Nephron (organoid): ENCODE results near the gene JAK2.

Experiments used
- H3K27ac Mint-ChIP-seq, 3 experiments: 2 replicates each; pipeline ENCODE4 v1.8.0; 2020; ENCODE audit warnings: mixed read lengths in 3 of 3, mild to moderate bottlenecking in 2 of 3, moderate library complexity in 1 of 3
- H3K27me3 Mint-ChIP-seq: 2 replicates; pipeline ENCODE4 v1.8.0; 2021; ENCODE audit warnings: low read depth, mild to moderate bottlenecking, moderate library complexity, mixed read lengths
- H3K36me3 Mint-ChIP-seq: 2 replicates; pipeline ENCODE4 v1.8.0; 2020; ENCODE audit warnings: low read depth, mixed read lengths
- H3K4me1 Mint-ChIP-seq: 2 replicates; pipeline ENCODE4 v1.8.0; 2020; ENCODE audit warnings: mixed read lengths
- H3K4me3 Mint-ChIP-seq, 3 experiments: 2 replicates each; pipeline ENCODE4 v1.8.0; 2020; ENCODE audit warnings: mild to moderate bottlenecking in 3 of 3, mixed read lengths in 3 of 3, moderate library complexity in 2 of 3
- H3K9me3 Mint-ChIP-seq: 2 replicates; pipeline ENCODE4 v1.8.0; 2020; ENCODE audit warnings: mixed read lengths
- TF ChIP-seq, protein P1 (sequence below), 3 experiments: fragments of 200-600 bp; sonication (generic); IDR thresholded peaks; one replicate each; pipeline ENCODE4 v1.5.0; 2021; ENCODE audit warnings: antibody characterized with exemption in 3 of 3; ENCODE audit not compliant: unreplicated experiment in 3 of 3

The JAK2 gene

DNA sequence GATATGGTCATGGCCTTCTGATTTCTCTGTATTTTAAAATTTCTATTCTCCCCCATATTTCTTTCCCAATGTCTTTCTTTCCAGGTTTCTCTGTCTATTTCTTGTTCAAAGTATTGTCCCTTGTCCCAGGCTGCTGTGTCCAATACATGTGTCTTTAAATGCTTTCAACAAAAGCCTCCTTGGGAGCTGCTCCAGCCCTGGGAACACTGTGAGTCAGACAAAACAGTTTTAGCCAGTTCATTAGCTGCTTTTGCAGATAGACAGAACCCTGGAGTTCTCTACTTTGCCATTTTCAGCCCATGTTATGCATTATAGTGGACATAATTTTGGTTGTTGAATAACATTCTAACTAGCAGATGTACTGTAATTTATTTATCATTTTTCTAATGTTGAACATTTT, 20.5 kb upstream of the JAK2 start:
- no peaks in the 10 kb centered on the region for H3K4me1 Mint-ChIP-seq
- H3K9me3 Mint-ChIP-seq: peaks cover 2% of the 10 kb centered on the region
- no peak overlapping the region for H3K4me3 Mint-ChIP-seq
- no peaks in the 10 kb centered on the region for H3K36me3 Mint-ChIP-seq
- TF ChIP-seq, protein P1, sequence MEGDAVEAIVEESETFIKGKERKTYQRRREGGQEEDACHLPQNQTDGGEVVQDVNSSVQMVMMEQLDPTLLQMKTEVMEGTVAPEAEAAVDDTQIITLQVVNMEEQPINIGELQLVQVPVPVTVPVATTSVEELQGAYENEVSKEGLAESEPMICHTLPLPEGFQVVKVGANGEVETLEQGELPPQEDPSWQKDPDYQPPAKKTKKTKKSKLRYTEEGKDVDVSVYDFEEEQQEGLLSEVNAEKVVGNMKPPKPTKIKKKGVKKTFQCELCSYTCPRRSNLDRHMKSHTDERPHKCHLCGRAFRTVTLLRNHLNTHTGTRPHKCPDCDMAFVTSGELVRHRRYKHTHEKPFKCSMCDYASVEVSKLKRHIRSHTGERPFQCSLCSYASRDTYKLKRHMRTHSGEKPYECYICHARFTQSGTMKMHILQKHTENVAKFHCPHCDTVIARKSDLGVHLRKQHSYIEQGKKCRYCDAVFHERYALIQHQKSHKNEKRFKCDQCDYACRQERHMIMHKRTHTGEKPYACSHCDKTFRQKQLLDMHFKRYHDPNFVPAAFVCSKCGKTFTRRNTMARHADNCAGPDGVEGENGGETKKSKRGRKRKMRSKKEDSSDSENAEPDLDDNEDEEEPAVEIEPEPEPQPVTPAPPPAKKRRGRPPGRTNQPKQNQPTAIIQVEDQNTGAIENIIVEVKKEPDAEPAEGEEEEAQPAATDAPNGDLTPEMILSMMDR (IDR thresholded peaks at IDR 0.05; ENCODE audit: unreplicated experiment in 3 of 3): no peak
- no peak overlapping the region for H3K27ac Mint-ChIP-seq
- H3K27me3 Mint-ChIP-seq: no peaks in the 10 kb centered on the region

DNA sequence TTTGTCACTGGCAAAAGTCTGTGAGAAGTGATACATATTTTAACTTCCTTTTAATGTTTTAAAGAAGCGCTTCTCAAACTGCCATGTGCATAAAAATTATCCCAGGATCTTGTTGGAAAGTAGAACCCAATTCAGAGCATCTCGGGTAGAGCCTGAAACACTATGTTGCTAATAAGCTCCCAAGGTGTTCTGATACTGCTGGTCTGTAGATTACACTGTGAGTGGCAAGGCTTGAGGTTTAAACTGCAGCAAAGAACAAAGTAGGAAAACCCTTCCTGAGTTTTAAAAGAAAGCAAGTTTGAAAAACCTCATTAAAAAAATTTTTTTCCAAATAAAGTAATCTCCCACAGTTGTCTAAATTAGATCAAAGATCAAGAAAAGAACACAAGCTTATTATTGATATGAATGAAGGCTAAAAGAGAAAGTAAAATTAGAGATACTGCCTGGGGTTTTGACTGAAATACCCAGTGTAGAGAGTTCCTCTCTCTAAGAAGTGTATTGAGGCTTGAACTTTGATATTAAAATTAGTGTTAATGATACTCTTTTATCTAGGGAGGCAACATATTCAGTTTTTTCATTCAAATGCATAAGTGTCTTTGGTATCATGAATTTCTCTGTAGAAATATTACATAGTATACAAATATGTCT, 19.8 kb upstream of the JAK2 start:
- H3K36me3 Mint-ChIP-seq: no peaks in the 10 kb centered on the region
- no peaks in the 10 kb centered on the region for H3K27me3 Mint-ChIP-seq
- no peak overlapping the region for H3K27ac Mint-ChIP-seq
- H3K4me3 Mint-ChIP-seq: no peak overlapping the region
- peaks cover 2% of the 10 kb centered on the region for H3K9me3 Mint-ChIP-seq
- H3K4me1 Mint-ChIP-seq: no peaks in the 10 kb centered on the region
- TF ChIP-seq, protein P1 (IDR thresholded peaks at IDR 0.05; ENCODE audit: unreplicated experiment in 3 of 3): no peak

DNA sequence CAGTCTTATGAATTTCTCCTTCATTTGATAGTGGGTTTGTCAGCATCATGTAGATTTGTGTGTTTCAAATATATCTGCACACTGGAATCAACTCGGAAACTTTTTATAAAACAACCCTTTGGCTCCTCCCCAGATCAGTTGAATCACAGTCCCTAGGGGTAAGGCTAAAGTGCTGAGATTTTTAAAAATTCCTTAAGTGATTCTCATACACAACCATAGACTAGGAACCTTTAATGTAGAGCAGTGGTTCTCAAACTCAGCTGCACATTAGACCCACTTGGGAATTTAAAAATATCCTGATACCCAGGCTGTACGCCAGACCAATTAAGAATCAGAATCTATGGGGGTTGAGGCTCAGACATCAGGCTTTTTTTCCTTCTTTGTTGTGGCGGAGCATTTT, 17.5 kb upstream of the JAK2 start:
- H3K36me3 Mint-ChIP-seq: no peaks in the 10 kb centered on the region
- TF ChIP-seq, protein P1 (IDR thresholded peaks at IDR 0.05; ENCODE audit: unreplicated experiment in 3 of 3): no peak
- H3K27me3 Mint-ChIP-seq: no peaks in the 10 kb centered on the region
- H3K9me3 Mint-ChIP-seq: peaks cover 2% of the 10 kb centered on the region
- no peak overlapping the region for H3K4me3 Mint-ChIP-seq
- H3K4me1 Mint-ChIP-seq: no peaks in the 10 kb centered on the region
- H3K27ac Mint-ChIP-seq: no peak overlapping the region

DNA sequence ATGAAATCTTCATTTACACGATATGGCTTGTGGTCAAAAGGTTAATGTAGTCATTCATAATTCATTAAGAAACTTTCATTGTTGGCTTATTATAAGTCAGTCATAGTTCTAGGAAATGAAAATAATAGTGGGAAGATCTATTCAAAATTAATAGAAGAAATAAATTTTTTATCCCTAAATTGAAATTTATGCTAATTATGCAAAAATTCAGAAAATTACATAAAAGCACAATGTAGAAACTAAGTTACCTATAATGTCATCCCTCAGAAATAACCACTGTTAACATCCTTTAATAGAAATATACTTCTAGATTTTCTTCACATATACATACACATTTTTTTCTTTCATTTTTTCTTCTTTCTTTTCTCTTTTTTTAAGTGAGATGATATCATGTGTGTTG, 15.9 kb upstream of the JAK2 start:
- Mint-ChIP-seq H3K4me1 (no peaks in the 10 kb centered on the region), H3K27me3 (no peaks in the 10 kb centered on the region), H3K4me3 (no peak overlapping the region), H3K9me3 (no peaks in the 10 kb centered on the region), H3K36me3 (no peaks in the 10 kb centered on the region), H3K27ac (no peak overlapping the region)
- TF ChIP-seq, protein P1 (IDR thresholded peaks at IDR 0.05; ENCODE audit: unreplicated experiment in 3 of 3): no peak

DNA sequence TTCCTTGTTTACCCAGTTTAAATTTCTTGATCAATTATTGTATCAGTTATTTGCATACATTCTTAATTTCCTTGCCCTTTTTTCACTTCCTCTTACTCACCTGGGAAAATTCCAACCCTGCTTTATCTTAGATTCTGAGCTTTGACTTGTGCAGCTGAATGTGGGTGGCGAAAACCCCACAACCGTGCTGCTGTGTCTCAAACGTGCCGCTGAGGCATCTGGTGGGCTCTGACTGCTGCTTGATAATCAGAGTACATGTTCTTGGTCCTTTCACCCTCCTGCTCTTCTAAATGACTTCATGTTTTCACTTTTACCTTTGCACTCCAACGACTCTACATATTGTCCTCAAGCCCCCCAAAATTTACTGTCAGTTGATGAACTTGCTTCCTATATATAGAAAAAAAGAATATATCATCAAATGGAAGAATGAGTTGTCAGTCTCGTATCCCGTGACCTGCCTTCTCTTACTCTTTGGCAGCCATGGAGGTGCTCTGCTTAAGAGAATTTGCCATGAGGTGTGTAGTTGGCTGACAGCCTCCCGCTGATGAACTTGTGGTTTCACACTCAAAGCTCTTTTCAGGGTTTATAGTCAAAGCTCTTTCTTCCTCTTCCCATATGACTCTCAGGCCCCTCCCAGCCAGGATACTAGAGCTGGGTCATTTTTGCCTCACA, 14.0 kb upstream of the JAK2 start:
- Mint-ChIP-seq H3K27ac (no peak overlapping the region), H3K36me3 (no peaks in the 10 kb centered on the region), H3K4me3 (no peak overlapping the region), H3K9me3 (no peaks in the 10 kb centered on the region), H3K27me3 (no peaks in the 10 kb centered on the region), H3K4me1 (no peaks in the 10 kb centered on the region)
- TF ChIP-seq, protein P1 (IDR thresholded peaks at IDR 0.05; ENCODE audit: unreplicated experiment in 3 of 3): no peak

DNA sequence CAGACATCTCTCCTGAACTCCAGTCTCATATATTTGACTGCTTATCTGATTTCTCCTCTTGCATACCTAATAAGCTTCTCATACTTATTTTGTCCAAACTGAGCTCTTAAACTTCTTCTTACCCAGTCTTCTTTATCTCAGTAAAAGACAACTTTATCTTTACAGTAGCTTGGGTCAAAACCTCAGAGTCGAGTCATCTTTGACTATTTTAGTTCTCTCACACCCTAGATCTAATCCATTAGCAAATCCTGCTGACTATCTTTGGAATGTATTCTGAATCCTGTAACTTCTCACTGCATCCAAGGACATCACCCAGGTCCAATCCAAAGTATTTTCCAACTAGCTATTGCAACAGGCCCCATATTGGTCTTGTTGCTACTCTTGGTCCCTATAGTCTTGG, 11.8 kb upstream of the JAK2 start:
- Mint-ChIP-seq H3K4me1 (no peaks in the 10 kb centered on the region), H3K27me3 (no peaks in the 10 kb centered on the region), H3K36me3 (no peaks in the 10 kb centered on the region), H3K4me3 (no peak overlapping the region), H3K9me3 (no peaks in the 10 kb centered on the region), H3K27ac (no peak overlapping the region)
- TF ChIP-seq, protein P1 (IDR thresholded peaks at IDR 0.05; ENCODE audit: unreplicated experiment in 3 of 3): no peak
